ENCODE results near the gene SLC27A1. TPM values are rescaled to one million over a fixed set of nuclear protein-coding genes. Genes with fewer than 3 reads are reported as not detected.

The SLC27A1 gene
- total RNA-seq = 66.2 TPM
- long read RNA-seq, transcript SLC27A1-201 (12 exons, 3,594 nt) = major isoform, 9 of 57 reads
- long read RNA-seq, partial matches to known transcripts = 6 of 57 reads
- long read RNA-seq, other reads (novel, unspliced or antisense) = 42 of 57 reads

DNA sequence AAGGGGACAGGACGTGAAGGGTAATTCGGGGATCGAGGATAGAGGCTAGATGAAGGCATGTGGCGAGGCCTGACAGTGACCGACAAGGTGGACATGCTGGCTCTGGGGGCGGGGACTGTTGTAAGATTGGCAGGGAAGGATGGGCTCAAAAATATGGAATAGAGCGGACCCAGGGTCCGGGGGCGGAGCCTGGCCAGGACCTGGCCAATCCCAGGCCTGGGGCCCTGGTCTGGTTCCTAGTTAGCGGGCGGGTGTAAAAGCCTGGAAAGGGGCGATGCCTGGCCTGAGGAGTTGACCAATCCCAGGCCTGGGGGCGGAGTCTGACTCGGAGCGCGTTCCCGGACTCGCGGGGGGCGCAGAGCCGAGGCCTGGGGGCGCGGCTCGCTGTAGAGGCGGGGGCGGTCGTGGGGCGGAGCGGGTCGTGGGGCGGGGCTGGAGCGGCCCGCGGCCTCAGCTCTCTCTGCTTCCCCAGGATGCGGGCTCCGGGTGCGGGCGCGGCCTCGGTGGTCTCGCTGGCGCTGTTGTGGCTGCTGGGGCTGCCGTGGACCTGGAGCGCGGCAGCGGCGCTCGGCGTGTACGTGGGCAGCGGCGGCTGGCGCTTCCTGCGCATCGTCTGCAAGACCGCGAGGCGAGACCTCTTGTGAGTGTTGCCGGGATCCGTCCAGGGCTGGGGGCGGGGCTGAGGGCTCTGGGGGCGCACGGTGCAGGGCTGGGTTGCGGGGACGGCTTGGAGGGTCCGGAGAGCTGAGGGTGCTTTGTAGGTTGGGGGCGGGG is at the start of gene SLC27A1:
SLC27A1 (plus strand) TSS at position 457 of the 774 bp plus-strand sequence; CDS start at position 474, 17 bp downstream.
- peak; percentile 91 for ATAC-seq

DNA sequence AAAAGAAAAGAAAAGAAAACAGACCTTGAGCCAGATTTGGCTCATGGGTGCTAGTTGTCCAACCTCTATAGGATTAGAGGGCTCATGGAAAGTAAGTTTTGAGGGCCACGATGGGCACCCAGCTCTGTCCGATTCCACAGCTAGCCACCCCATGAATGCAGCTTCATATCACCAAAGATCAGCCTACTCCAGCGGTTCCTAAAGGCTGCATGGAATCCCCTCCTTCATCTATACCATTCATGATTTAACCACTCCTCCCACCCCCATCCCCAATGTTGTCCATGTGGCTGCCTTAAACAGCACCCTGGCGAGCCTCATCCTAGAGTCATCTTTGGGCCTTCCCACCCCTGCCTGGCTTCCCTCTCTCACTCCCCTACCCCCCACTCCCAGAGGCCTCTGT is 48.4 kb upstream of the SLC27A1 start:
- intact Hi-C loops (cut with DNase I) = loop anchor here (5.0 kb wide), 1 partner anchor 45 kb away; no protein-coding TSS in a partner anchor
- ATAC-seq (no peak), DNase-seq (ENCODE audit: missing footprints) (no peak)

More for the DNA sequence above, at the start of gene SLC27A1:
- intact Hi-C loops (cut with DNase I) = loop anchor here (5.0 kb wide), 1 partner anchor 87 kb away; the partner anchor contains the start of gene COLGALT1
- DNase-seq (ENCODE audit: missing footprints) = peak; percentile 99

DNA sequence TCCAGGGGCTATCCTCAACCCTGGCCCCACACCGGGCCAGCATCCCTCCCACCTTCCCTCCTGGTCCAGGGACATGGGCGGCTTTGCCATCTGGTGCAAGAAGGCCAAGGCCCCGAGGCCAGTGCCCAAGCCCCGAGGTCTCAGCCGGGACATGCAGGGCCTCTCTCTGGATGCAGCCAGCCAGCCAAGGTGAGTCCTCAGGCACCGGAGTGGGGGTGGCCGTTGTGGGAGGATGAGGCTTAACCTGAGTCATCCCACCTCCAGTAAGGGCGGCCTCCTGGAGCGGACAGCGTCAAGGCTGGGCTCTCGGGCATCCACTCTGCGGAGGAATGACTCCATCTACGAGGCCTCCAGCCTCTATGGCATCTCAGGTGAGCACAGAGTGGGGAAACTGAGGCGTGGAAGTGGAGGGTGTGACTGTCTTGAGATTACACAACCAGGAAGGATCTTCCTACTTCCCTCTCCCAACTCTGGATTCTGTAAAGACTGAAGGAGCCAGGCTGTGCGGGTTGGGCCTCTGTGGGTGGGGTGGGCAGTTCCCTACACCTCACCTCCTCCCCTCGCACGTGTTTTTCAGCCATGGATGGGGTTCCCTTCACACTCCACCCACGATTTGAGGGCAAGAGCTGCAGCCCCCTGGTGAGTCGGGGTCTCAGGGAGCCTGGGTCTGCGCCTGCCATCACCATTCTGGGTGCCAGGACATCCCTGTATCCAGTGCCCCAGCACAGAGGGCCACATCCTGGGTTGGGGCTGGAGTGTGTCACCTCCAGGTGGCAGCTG is 46.7 kb upstream of the SLC27A1 start:
- no peak for ATAC-seq
- intact Hi-C loops (cut with DNase I) = loop anchor here (5.0 kb wide), 1 partner anchor 44 kb away; no protein-coding TSS in a partner anchor
- DNase-seq (ENCODE audit: missing footprints) = no peak

DNA sequence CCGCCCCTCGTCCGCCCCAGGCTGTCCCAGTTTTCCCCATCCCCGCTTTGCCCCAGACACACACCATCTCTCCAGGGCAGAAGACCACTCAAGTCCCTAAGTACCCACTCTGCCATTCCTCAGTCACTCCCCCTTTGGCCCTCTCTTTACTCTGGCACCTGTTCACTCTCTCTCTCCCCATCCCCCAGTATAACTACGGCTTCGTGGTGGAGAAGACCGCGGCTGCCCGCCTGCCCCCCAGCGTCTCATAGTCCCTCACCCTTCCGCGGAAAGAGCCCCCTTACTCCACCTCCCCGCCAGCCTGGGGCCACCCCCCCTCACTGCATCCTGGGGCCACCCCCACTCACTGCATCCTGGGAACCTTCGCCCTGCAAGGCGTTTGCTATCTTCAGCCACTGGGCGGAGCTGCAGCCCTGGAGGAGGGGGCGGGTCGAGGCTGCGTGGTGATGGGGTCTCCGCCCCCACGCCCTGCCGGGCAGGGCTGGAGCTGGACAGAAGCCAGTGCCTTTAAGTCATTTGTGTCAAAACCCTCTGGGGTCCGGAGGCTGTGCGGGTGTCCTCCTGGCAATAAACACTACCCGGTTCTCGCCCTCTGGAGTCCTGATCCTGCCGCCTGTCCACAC is 45.5 kb upstream of the SLC27A1 start:
- intact Hi-C loops (cut with DNase I) = loop anchor here (5.0 kb wide), 1 partner anchor 42 kb away; no protein-coding TSS in a partner anchor
- DNase-seq (ENCODE audit: missing footprints) = no peak
- ATAC-seq = no peak

DNA sequence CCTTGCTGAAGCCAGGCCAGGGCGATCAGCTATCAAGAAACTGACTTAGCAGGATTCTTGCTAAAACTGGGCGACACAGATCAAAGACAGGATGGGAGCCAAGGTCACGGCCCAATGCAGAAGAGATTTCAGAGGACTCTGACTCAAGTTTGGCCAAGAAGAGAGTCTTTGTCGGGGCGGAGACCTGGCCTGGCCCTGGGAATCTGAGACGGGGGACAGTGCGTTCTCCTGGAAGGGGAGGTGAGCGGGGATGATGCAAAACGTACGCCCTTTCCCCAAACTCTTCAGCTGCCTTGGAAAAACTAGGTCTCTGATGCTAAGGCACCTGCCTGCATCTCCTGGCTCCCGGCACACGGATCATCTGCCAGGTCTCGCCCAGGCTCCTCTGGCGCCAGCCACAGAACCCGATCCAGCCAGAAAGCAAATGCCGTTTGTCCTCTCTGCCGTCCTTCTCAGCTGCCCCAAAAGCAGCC is 40.6 kb upstream of the SLC27A1 start:
- DNase-seq (ENCODE audit: missing footprints) = no peak
- no peak for ATAC-seq
- intact Hi-C loops (cut with DNase I) = no loop called here

DNA sequence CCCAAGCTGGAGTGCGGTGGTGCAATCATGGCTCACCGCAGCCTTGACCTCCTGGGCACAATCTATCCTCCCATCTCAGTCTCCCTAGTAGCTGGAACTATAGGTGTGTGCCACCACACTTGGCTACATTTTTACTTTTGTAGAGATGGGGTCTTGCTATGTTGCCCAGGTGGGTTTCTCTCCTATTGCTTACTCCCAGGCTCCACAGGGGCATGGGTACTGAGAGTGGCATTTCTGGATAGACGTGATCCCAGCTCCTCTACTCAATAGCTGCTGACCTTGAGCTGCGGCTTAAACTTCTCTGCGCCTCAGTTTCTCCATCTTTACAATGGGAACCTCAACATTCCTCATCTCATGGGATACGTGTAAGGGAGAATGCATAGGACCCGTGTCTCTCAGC is 38.9 kb upstream of the SLC27A1 start:
- DNase-seq (ENCODE audit: missing footprints) (no peak), ATAC-seq (no peak)
- intact Hi-C loops (cut with DNase I) = no loop called here

DNA sequence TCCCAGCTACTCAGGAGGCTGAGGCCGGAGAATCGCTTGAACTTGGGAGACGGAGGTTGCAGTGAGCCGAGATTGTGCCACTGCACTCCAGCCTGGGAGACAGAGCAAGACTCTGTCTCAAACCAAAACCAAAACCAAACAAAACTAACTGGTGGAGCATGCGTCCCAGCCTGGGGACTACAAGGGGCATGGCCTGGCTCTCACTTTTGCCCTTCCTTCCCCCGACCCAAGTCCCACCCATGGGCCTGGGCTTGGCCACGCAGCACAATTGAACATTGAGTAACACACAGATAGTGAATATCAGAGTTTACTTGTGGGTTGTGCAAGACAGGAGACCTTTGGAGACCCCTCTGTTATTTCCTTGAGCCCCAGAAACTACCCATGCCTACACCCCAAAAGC is 35.1 kb upstream of the SLC27A1 start:
- no peak for ATAC-seq
- intact Hi-C loops (cut with DNase I) = no loop called here

DNA sequence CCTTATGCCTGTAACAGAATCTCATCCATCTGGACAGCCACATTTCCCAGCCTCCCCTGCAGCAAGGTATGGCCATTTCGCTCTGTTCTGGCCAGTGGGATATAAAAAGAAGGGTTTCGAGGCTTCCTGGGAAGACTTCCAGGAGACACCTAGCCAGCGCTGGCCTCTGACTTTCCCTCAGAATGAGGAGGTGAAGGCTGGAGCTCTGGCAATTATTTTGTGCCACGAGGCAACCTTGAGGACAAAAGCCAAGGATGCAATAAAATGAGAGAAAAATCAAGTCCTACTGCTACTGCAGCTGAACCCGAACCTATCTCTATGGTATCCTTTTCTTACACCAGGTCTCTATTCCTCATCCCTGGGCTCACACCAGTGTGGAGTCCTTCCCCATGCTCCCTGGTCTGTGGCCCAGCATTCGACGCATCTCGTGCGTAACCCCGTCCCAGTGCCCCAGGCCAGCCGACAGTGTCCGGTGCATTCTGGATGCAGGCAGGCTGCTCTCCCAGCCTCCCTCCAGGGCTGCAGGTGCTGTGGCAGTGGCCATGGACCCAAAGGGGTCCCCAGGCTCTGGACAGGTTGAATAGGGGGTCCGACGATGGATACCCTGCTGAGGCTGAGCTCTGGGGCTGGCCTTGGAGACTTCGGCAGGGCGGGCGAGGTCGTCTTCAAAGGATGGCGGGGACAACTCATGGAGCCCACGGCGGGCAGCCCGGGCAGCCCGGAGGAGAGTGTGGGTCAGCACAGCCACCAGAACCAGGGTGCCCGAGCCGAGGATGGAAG is 34.0 kb upstream of the SLC27A1 start:
- ATAC-seq (no peak), DNase-seq (ENCODE audit: missing footprints) (no peak)
- intact Hi-C loops (cut with DNase I) = no loop called here

More for the DNA sequence above, 35.1 kb upstream of the SLC27A1 start:
- DNase-seq (ENCODE audit: missing footprints) = no peak

DNA sequence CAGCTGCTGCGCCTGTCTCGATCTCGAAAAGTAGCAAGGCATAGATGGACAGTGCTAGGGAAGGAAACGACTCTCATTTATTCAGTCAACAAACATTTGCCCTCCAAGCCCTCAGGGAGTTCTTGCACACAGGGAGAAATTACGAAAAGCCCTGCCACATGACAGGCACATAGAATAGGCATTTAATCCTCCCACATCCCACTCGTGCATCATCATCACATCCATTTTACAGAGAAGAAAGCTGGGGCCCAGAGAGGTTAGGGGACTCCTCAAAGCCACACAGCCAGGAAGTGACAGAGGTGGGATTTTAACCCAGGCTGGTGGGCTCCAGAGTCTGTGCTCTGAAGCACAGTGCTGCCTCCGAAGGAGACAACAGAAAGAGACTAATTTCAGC is 33.5 kb upstream of the SLC27A1 start:
- DNase-seq (ENCODE audit: missing footprints) (no peak), ATAC-seq (no peak)
- intact Hi-C loops (cut with DNase I) = no loop called here

DNA sequence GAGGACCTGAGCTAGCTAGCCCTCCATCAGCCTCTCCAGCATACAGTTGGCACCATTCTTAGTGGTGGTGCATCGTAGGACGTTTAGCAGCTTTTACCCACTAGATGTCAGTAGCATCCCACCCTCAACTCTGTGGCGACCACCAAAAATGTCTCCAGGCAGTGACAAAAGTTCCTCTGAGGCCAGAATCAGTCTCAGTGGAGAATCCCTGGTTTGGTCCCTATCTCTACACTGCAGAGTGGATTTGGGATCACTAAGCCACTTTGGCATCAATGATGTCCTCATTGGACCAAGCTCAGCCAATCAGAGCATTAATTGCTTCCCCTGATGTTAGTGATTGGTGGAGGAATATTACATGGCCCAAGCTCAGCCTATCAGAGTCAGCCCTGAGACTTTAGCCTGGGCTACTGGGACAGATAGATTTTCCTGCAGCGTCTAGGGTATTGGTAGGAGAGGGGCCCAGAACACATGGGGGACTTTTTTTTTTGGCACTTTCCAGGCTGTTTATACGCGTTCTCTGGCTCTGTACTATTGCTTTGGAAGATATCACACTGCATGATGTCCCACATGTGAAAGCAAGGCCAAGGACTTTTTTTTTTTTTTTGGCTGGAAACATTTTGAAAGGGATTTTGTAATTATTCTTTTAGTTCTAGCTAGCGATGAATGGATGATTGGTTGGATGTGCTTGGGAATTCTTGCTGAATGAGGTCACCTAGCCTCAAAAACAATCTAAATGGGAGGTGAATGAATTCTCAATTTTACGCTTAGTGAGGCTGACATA is 28.9 kb upstream of the SLC27A1 start:
- no peak for DNase-seq (ENCODE audit: missing footprints)
- intact Hi-C loops (cut with DNase I) = no loop called here
- ATAC-seq = no peak

DNA sequence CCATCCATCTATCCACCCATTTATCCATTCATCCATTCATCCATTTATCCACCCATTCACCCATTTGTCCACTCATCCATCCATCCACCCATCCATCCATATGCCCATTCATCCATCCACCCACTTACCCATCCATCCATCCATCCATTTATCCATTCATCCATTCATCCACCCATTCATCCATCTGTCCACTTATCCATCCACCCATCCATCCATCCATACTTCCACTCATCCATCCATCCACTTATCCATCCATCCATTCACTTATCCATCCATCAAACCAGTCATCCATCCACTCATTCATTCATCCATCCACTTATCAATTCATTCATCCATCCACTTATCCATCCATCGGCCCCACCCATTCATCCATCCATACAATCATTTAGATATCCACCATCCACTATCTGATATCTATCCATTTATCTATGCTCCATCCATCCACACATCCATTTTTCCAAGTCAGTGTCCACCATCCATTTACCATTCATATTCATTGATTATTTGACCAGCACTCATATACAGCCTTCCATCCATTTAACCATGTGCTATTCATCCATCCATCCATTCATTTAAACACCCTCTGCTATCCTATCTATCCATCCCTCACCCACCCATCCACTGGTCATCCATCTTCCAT is 24.7 kb upstream of the SLC27A1 start:
- DNase-seq (ENCODE audit: missing footprints) = no peak
- no peak for ATAC-seq
- intact Hi-C loops (cut with DNase I) = no loop called here

DNA sequence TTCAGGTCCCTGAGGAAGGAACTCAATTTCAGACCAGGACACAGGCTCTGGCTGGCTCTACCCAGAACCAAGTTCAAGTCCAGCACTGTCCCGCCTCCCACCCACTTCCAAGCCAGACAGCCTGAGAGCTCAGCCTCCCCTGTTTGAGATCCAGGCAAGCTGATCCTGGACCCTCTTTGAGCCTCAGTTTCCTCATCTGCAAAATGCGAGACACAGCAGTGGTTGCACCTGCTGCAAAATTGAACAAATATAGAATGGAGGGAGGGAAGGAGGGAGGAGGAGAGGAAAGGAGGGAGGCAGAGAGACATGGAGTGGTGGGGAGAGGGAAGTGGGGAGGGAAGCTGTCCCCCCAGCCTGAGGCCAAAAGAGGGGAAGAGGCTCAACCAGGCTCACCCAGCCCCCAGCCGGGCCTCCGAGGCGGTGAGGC is 22.6 kb upstream of the SLC27A1 start:
- DNase-seq (ENCODE audit: missing footprints) (no peak), ATAC-seq (no peak)
- intact Hi-C loops (cut with DNase I) = no loop called here

DNA sequence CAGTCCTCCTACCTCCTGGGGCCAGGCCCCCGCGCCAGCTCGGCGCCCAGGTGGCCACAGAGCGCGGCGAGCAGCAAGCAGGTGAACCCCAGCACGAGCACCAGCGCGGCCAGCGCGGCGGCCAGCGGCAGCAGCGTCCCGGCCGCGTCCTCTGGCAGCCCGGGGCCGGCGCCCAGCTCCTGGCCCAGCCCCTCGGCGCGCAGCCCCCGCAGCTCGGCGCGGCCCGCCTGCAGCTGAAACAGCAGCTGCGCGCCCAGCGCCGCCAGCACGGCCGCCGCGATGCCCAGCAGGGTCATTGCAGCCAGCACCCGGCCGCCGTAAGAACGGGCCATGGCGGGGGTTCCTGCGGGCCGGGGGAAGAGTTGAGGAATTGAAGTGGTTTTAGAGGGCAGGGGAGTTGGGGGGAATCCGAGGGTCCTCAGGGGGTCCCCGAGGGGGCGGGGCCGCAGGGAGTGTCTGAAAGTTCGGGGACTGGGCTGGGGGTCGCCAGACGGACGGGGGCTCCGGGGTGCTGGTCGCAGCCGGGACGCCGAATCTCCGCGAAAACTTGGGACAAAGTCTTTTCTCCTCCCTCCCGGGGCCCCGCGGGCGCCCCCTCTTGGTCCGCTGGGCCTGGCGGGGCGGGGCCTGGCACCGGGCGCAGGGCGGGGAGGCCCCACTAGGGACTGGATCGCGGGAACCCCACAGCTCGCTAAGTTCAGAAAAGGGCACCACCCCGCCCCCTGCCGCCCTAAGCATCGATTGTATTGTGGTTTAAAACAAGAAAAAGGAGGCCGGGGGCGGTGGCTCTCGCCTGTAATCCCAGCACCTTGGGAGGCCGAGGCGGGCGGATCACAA is 22.0 kb upstream of the SLC27A1 start, which contains the start of gene TMEM221:
TMEM221 (minus strand) TSS at position 538 of the 837 bp plus-strand sequence; CDS start at position 332, 206 bp downstream.
- DNase-seq (ENCODE audit: missing footprints) = no peak
- ATAC-seq = peak; percentile 59

DNA sequence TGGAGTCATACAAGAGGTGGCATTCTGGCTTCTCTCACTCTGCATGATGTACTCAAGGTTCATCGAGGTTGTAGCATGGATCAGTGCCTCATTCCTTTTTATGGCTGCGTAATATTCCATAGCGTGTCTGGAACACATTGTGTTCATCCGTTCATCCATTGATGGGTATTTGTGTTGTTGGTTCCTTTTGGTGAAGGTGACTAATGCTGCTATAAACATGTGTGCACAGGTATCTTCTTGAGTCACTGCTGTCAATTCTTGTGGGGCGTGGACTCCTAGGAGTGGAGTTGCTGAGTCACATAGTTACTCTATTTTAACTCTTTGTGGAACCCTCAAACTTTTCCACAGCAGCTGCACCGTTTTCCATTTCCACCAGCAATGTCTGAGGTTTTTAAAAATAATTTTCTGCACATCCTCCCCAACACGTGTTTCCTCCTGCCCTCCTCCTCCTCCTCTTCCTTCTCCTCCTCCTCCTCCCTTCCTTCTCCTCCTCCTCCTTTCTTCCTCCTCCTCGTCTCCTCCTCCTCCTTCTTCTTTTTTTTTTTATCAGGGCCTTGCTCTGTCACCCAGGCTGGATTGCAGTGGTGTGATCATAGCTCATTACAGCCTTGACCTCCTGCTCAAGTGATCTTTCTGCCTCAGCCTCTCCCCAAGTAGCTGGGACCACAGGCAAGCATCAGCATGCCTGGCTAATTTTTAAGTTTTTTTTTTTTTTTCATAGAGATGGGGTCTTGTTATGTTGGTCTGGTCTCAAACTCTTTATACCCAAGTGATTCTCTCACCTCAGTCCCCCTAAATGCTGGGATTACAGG is 19.9 kb upstream of the SLC27A1 start:
- ATAC-seq (no peak), DNase-seq (ENCODE audit: missing footprints) (no peak)
- intact Hi-C loops (cut with DNase I) = loop anchor here (5.0 to 10.0 kb wide), 2 partner anchors 314 to 407 kb away; partner anchors contain the start of gene RPL18A

More for the DNA sequence above, 22.0 kb upstream of the SLC27A1 start, which contains the start of gene TMEM221:
- intact Hi-C loops (cut with DNase I) = no loop called here

DNA sequence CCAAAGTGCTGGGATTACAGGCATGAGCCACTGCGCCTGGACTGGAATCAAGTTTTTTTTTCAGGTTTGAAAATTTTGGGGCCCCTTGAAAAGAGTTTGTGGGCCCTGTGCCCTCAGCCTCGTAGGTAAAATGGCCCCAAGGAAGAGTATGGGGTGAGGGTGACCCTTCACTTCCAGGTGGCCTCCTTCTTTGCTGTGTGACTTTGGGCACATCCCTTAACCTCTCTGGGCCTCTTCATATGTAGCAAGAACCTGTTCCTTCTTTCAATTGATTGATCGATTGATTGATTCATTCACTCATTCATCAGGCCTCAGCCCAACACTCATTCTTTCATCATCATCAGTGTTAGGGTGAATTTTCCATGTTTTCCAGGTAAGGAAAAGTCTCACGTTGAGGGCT is 18.5 kb upstream of the SLC27A1 start:
- intact Hi-C loops (cut with DNase I) = loop anchor here (5.0 to 10.0 kb wide), 2 partner anchors 313 to 405 kb away; partner anchors contain the start of gene RPL18A
- ATAC-seq (no peak), DNase-seq (ENCODE audit: missing footprints) (no peak)
